Smooth muscle cell (in vitro differentiated cells): ENCODE results near the gene L2HGDH. TPM values are rescaled to one million over a fixed set of nuclear protein-coding genes. Genes with fewer than 3 reads are reported as not detected.

Experiments
- DNase-seq: peaks from one replicate; lab custom pipeline; 2025; ENCODE audit not compliant: unreplicated experiment; lab: John Stamatoyannopoulos, UW
- H2AFZ ChIP-seq: fragments of 200-600 bp; sonication (generic); 2 replicates; pipeline ENCODE4 v1.6.0; 2016; ENCODE audit warnings: antibody characterized with exemption, low read depth, mild to moderate bottlenecking
- H3F3A ChIP-seq: fragments of 200-600 bp; sonication (generic); 2 replicates; pipeline ENCODE4 v1.6.0; 2017; ENCODE audit warnings: antibody characterized with exemption, low read depth
- H3K27ac ChIP-seq: fragments of 200-600 bp; sonication (generic); 2 replicates; pipeline ENCODE4 v1.5.1; 2016; ENCODE audit warnings: low read depth, mild to moderate bottlenecking
- H3K27me3 ChIP-seq: fragments of 200-600 bp; sonication (generic); 2 replicates; pipeline ENCODE4 v1.6.1; 2016; ENCODE audit warnings: low read depth, mild to moderate bottlenecking
- H3K36me3 ChIP-seq: fragments of 200-600 bp; sonication (generic); 2 replicates; pipeline ENCODE4 v1.5.1; 2016; ENCODE audit warnings: low read depth
- H3K4me1 ChIP-seq: fragments of 200-600 bp; sonication (generic); 2 replicates; pipeline ENCODE4 v1.5.1; 2016; ENCODE audit warnings: low read depth
- H3K4me2 ChIP-seq: fragments of 200-600 bp; sonication (generic); 2 replicates; pipeline ENCODE4 v1.6.0; 2016; ENCODE audit warnings: mild to moderate bottlenecking
- H3K4me3 ChIP-seq: fragments of 200-600 bp; sonication (generic); 2 replicates; pipeline ENCODE4 v1.5.1; 2016; ENCODE audit warnings: mild to moderate bottlenecking
- H3K79me2 ChIP-seq: fragments of 200-600 bp; sonication (generic); 2 replicates; pipeline ENCODE4 v1.6.0; 2016; ENCODE audit warnings: low read depth, mild to moderate bottlenecking
- H3K9ac ChIP-seq: fragments of 200-600 bp; sonication (generic); 2 replicates; pipeline ENCODE4 v1.6.0; 2016; ENCODE audit warnings: low read depth
- H3K9me3 ChIP-seq: fragments of 200-600 bp; sonication (generic); replicated peaks from 2 replicates; pipeline ENCODE4 v1.5.1; 2016; ENCODE audit warnings: low read depth
- H4K20me1 ChIP-seq: fragments of 200-600 bp; sonication (generic); 2 replicates; pipeline ENCODE4 v1.6.0; 2016; ENCODE audit warnings: low read depth
- WGBS: methylation state at CpG from one replicate; pipeline ENCODE4 v1.1.7; 2016; ENCODE audit warnings: low lambda C conversion rate; 5-methylcytosine and 5-hydroxymethylcytosine counted together
- microRNA-seq: library from miRNA; unstranded; fragments of <30 nt; microRNA quantifications from one replicate; pipeline ENCODE4, GENCODE V29; 2016; ENCODE audit warnings: borderline number of aligned reads
- polyA plus RNA-seq: library from polyadenylated mRNA; unstranded; fragments of >200 nt; fragmentation: Nextera tagmentation; extraction: Ambion mirVana; gene quantifications from 2 replicates; pipeline ENCODE4 v1.2.1, GENCODE V29; 2016
- small RNA-seq: library from RNA; depleted of rRNA; stranded (forward); fragments of <200 nt; gene quantifications from one replicate; pipeline ENCODE3, GENCODE V24; 2014
- total RNA-seq: library from RNA; depleted of rRNA; stranded (reverse); fragments of >200 nt; gene quantifications from 2 replicates; pipeline ENCODE4 v1.2.3, GENCODE V29; 2014
- TF ChIP-seq, protein P1 (sequence below): fragments of 200-600 bp; sonication (generic); IDR thresholded peaks from 2 replicates; pipeline ENCODE4 v1.5.1; 2017; ENCODE audit warnings: borderline replicate concordance, mild to moderate bottlenecking, antibody characterized with exemption; ENCODE audit not compliant: insufficient read depth, poor library complexity, severe bottlenecking

Gene L2HGDH
- total and polyA plus RNA-seq, 2 experiments from 2014 or later = 3.0 to 3.5 TPM

DNA sequence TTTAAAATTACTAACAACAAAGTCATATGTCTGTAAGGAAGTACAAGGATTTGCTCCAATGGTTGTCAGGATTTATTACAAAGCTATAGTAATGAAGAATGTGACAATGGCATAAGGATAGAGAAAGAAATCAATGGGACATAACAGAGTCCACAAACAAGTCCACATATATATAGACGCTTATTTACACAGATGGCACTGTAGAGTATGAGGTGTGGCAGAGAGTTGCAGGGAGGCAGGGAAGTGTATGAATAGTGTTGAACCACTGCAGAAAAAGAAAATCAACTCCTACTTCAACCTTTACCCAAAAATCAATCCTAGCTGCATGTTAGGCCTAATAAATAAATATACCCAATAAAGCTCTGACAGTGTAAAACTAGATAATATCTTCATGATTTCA is 102.0 kb downstream of the L2HGDH start:
- 86% methylated on average over 1 of the region's 1 CpG for WGBS

DNA sequence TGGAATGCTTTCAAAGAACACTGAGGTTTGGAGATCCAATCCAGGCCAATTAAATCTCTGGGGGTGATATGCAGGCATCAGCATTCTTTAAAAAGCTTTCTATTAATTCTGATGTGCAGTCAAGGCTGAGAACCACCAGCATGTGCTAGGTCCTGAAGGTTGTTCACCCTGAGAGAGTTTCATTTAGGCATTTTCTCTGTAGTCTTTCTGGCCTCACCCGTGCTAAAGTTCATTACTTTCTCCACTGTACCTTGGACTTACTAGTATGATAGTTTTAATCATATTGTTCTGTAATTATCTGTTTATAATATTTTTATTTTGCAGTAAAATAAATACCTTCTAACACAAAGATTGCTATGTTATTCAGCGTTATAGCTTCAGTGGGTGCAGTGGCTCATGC is 113.5 kb downstream of the L2HGDH start:
- H4K20me1 ChIP-seq = peaks cover 26% of the 10 kb centered on the region
- no peak overlapping the region for H3K27ac ChIP-seq
- peaks cover 22% of the 10 kb centered on the region for H3K79me2 ChIP-seq
- H3K36me3 ChIP-seq = peaks cover 9% of the 10 kb centered on the region
- H3F3A ChIP-seq = no peaks in the 10 kb centered on the region
- no peaks in the 10 kb centered on the region for H3K4me1 ChIP-seq
- 98% methylated on average over 2 of the region's 2 CpGs for WGBS
- H3K4me3 ChIP-seq = no peak overlapping the region
- no peak overlapping the region for H3K4me2 ChIP-seq
- TF ChIP-seq, protein P1, sequence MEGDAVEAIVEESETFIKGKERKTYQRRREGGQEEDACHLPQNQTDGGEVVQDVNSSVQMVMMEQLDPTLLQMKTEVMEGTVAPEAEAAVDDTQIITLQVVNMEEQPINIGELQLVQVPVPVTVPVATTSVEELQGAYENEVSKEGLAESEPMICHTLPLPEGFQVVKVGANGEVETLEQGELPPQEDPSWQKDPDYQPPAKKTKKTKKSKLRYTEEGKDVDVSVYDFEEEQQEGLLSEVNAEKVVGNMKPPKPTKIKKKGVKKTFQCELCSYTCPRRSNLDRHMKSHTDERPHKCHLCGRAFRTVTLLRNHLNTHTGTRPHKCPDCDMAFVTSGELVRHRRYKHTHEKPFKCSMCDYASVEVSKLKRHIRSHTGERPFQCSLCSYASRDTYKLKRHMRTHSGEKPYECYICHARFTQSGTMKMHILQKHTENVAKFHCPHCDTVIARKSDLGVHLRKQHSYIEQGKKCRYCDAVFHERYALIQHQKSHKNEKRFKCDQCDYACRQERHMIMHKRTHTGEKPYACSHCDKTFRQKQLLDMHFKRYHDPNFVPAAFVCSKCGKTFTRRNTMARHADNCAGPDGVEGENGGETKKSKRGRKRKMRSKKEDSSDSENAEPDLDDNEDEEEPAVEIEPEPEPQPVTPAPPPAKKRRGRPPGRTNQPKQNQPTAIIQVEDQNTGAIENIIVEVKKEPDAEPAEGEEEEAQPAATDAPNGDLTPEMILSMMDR = no peak
- no peaks in the 10 kb centered on the region for H3K9me3 ChIP-seq
- DNase-seq = no peak
- H2AFZ ChIP-seq = no peak overlapping the region
- H3K27me3 ChIP-seq = no peaks in the 10 kb centered on the region
- H3K9ac ChIP-seq = no peak overlapping the region

More for the DNA sequence above, 102.0 kb downstream of the L2HGDH start:
- Histone ChIP-seq H2AFZ (no peak overlapping the region), H3K36me3 (no peaks in the 10 kb centered on the region), H3K27ac (no peak overlapping the region), H3K4me3 (no peak overlapping the region), H3K79me2 (peaks cover 86% of the 10 kb centered on the region), H3K4me1 (no peaks in the 10 kb centered on the region), H3K4me2 (no peak overlapping the region), H3K9me3 (no peaks in the 10 kb centered on the region), H3K9ac (no peak overlapping the region), H3F3A (no peaks in the 10 kb centered on the region), H4K20me1 (peaks cover 93% of the 10 kb centered on the region), H3K27me3 (no peaks in the 10 kb centered on the region)
- TF ChIP-seq, protein P1 = no peak
- no peak for DNase-seq

DNA sequence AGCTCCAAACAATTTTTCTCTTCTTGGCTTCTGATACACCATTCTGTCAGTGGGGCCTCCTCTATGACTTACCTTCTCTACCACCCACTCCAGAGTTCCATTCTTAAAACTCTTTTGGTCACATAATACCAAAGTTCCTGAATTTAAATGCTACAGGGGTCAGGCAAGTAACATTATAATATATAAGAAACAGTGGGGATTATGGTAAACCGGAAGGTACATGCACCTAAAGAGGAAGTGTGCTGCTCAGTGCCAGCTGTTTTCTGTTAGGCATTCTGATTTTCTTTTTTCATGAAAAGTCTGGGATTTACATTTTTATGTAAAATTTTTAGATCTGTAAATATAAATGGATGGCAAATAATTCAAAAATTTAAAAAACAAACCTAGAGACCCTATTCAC is 120.5 kb downstream of the L2HGDH start:
- TF ChIP-seq, protein P1 = no peak
- peaks cover 4% of the 10 kb centered on the region for H3K79me2 ChIP-seq
- H2AFZ ChIP-seq = no peak overlapping the region
- H3K9ac ChIP-seq = no peak overlapping the region
- H3K9me3 ChIP-seq = no peaks in the 10 kb centered on the region
- 95% methylated on average over 1 of the region's 1 CpG for WGBS
- H3K27ac ChIP-seq = no peak overlapping the region
- no peak for DNase-seq
- H3K4me3 ChIP-seq = no peak overlapping the region
- no peaks in the 10 kb centered on the region for H3F3A ChIP-seq
- H4K20me1 ChIP-seq = no peaks in the 10 kb centered on the region
- H3K27me3 ChIP-seq = no peaks in the 10 kb centered on the region
- H3K4me1 ChIP-seq = no peaks in the 10 kb centered on the region
- H3K36me3 ChIP-seq = peaks cover 3% of the 10 kb centered on the region
- no peak overlapping the region for H3K4me2 ChIP-seq

Small RNAs within 50 kb of the gene (microRNA-seq; reads per million reads assigned to microRNA genes)
- not detected for gene MIR4504

Small RNAs within 50 kb of the gene (small RNA-seq; reads per million reads assigned to genes)
- not detected for gene MIR4504

Other genes with a start within 250 kb of the L2HGDH start
- 13.0 and 22.6 TPM in 2 replicates for gene VCPKMT, start 195.7 kb downstream of the L2HGDH start, total RNA-seq
- 15.6 and 17.0 TPM in 2 replicates for gene VCPKMT, start 195.7 kb downstream of the L2HGDH start, polyA plus RNA-seq
- gene SOS2, start 80.7 kb downstream of the L2HGDH start, total RNA-seq = 37.5 and 42.7 TPM in 2 replicates
- gene SOS2, start 80.7 kb downstream of the L2HGDH start, polyA plus RNA-seq = 11.8 and 16.0 TPM in 2 replicates
- gene DMAC2L, start 95 bp upstream of the L2HGDH start, total RNA-seq = 1.6 and 14.5 TPM in 2 replicates
- 5.7 and 8.5 TPM in 2 replicates for gene DMAC2L, start 95 bp upstream of the L2HGDH start, polyA plus RNA-seq
- 3.0 and 4.9 TPM in 2 replicates for gene CDKL1, start 84.7 kb upstream of the L2HGDH start, total RNA-seq
- gene CDKL1, start 84.7 kb upstream of the L2HGDH start, polyA plus RNA-seq = 1.6 and 1.7 TPM in 2 replicates
- 101 and 115 TPM in 2 replicates for gene MAP4K5, start 220.3 kb upstream of the L2HGDH start, total RNA-seq
- 35.4 and 52.7 TPM in 2 replicates for gene MAP4K5, start 220.3 kb upstream of the L2HGDH start, polyA plus RNA-seq
- gene ATL1, start 247.9 kb upstream of the L2HGDH start, total RNA-seq = 1.8 and 2.1 TPM in 2 replicates
- gene ATL1, start 247.9 kb upstream of the L2HGDH start, polyA plus RNA-seq = 1.5 and 3.5 TPM in 2 replicates